Right lobe of liver (tissue), 6 donors: Measurements from ENCODE around the gene FADS3. TPM values are rescaled to one million over a fixed set of nuclear protein-coding genes. Genes with fewer than 3 reads are reported as not detected.

Source experiments
- ATAC-seq, 4 donors: fragments of 200-7000 bp; cut with Tn5 transposase; one replicate each; pipeline ENCODE4 v1.9.1; 2020; ENCODE audit warnings: mild to moderate bottlenecking in 4 of 4, moderate library complexity in 4 of 4
- DNase-seq, 3 donors: peaks; one replicate each; pipeline ENCODE4 v3.0.0-alpha.2; 2020
- H3K27ac ChIP-seq, 3 donors: fragments of 200-600 bp; one replicate each; pipeline ENCODE4 v1.8.0; 2022
- H3K27me3 ChIP-seq, 2 donors: fragments of 200-600 bp; one replicate each; pipeline ENCODE4 v1.8.0; 2022
- H3K36me3 ChIP-seq, 4 donors: fragments of 200-600 bp; sonication (generic) in 1 of 4; one replicate each; pipeline versions ENCODE4 v1.5.1 to v1.8.0; 2017 to 2022; ENCODE audit warnings: control low read depth in 1 of 4
- H3K4me1 ChIP-seq, 4 donors: fragments of 200-600 bp; sonication (generic) in 1 of 4; one replicate each; pipeline versions ENCODE4 v1.5.1 to v1.8.0; 2017 to 2022; ENCODE audit warnings: control low read depth in 1 of 4
- H3K4me3 ChIP-seq, 3 donors: fragments of 200-600 bp; one replicate each; pipeline ENCODE4 v1.8.0; 2022
- H3K9me3 ChIP-seq, 4 donors: fragments of 200-600 bp; sonication (generic) in 1 of 4; one replicate each; pipeline versions ENCODE4 v1.5.1 to v1.8.0; 2017 to 2022; ENCODE audit warnings: control low read depth in 1 of 4
- CTCF ChIP-seq, 4 donors: fragments of 200-600 bp in 3 of 4; fragments of 450-650 bp in 1 of 4; IDR thresholded peaks; one replicate each; pipeline versions ENCODE4 v1.5.1 to v1.8.0; 2016 to 2022; ENCODE audit warnings: antibody characterized with exemption in 4 of 4, mild to moderate bottlenecking in 2 of 4
- POLR2A ChIP-seq: fragments of 450-650 bp; IDR thresholded peaks from one replicate; pipeline ENCODE4 v1.6.1; 2017; ENCODE audit warnings: antibody characterized with exemption, mild to moderate bottlenecking
- WGBS: methylation state at CpG from one replicate; pipeline ENCODE4 v1.1.6; 2018; ENCODE audit warnings: low coverage, low lambda C conversion rate; ENCODE audit not compliant: insufficient coverage; ENCODE audit errors: missing lambda C conversion rate; 5-methylcytosine and 5-hydroxymethylcytosine counted together
- intact Hi-C, 2 donors: fragments of 100-400 bp; cut with DNase I; formaldehyde crosslinking; loops; one replicate each; pipeline versions ENCODE4 v1.11.2 to v1.14.1; 2022
- total RNA-seq, 6 experiments: library from RNA; depleted of rRNA in 2 of 6; stranded (reverse); fragments of >200 nt in 2 of 6; fragmentation: NEBNext Ultra II Directional in 3 of 6; extraction: Animal tissue kit (Norgen Biotek cat#: 25700) in 3 of 6; gene quantifications; one replicate each; pipeline versions ENCODE4 v1.1.0 to v1.2.4, GENCODE V29; 2016 to 2023
- donor health status: DM: no; HTN: yes; CAD: no.
- donor health status: DM: no; HTN: no; CAD: no.
- donor health status: DM: no; HTN: no; CAD: no.
- donor health status: DM: no; HTN: yes; CAD: no.
- donor health status: DM: no; HTN: yes; CAD: no.

FADS3 gene
- total RNA-seq, 6 experiments from 2014 or later: 13.0 to 69.8 (median 22.7) TPM

DNA sequence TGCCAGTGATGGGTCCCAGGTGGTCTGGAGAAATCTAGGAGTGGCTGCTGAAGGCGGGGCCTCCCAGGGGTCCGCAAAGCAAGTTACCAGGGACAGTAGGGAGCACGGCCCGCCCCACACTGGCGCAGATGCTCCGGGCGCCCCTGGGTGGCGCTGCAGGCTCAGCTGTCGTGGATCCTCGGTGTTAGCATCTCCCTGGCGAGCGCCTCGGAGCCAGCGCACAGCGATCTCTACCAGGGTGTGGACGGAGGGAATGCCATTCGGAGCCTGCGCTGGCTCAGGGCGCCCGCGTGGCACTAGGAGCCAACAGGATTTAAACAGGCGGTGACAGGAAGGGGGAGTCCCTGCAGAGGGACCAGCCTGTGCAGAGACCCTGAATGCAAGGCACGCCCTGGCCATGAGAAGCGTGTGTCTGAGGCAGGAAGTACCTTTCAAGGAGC is 20.2 kb downstream of the FADS3 start:
- no peak for TF ChIP-seq POLR2A
- peak; percentile 68 to 80 (median 75) for TF ChIP-seq CTCF (IDR thresholded peaks at IDR 0.05)
- peak; percentile 64 to 77 (median 75) for DNase-seq
- no peaks in the 10 kb centered on the region for H3K36me3 ChIP-seq
- peak; percentile 82 to 94 (median 88) for ATAC-seq
- 14% methylated on average over 7 of the region's 24 CpGs for WGBS
- no peak overlapping the region for H3K27ac ChIP-seq
- no peaks in the 10 kb centered on the region for H3K4me1 ChIP-seq
- H3K9me3 ChIP-seq: no peaks in the 10 kb centered on the region
- no peak overlapping the region for H3K4me3 ChIP-seq
- intact Hi-C loops: no loop called here
- H3K27me3 ChIP-seq: no peaks in the 10 kb centered on the region

DNA sequence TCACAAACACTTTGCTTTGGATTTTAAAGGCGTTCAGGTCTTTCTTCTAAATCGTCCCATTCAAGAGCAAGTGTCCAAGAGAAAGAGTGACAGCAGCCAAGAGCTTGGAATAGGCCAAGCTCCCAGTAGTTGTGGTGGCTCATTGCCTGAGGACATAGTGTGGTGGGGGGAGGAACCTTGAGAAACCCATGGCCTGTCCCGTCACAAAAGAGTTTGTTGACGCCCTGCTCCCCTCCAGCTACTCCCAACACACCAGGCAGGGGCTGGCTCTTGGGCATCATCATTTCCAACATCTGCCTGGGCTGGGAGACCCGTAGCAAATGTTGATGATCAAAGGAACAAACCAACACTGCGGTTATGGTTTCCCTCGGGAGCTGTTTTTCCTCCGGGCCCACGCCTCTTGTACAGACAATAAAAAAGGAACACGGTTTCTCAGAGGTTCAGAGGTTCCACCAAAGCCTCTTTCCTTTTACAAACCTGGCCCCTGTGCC is 20.8 kb downstream of the FADS3 start:
- Histone ChIP-seq H3K27ac (no peak overlapping the region), H3K4me3 (no peak overlapping the region), H3K9me3 (no peaks in the 10 kb centered on the region), H3K27me3 (no peaks in the 10 kb centered on the region), H3K36me3 (no peaks in the 10 kb centered on the region), H3K4me1 (no peaks in the 10 kb centered on the region)
- WGBS: 52% methylated on average over 9 of the region's 10 CpGs
- no peak for TF ChIP-seq POLR2A
- no peak for TF ChIP-seq CTCF (IDR thresholded peaks at IDR 0.05)
- ATAC-seq: no peak
- intact Hi-C loops: no loop called here
- no peak for DNase-seq

DNA sequence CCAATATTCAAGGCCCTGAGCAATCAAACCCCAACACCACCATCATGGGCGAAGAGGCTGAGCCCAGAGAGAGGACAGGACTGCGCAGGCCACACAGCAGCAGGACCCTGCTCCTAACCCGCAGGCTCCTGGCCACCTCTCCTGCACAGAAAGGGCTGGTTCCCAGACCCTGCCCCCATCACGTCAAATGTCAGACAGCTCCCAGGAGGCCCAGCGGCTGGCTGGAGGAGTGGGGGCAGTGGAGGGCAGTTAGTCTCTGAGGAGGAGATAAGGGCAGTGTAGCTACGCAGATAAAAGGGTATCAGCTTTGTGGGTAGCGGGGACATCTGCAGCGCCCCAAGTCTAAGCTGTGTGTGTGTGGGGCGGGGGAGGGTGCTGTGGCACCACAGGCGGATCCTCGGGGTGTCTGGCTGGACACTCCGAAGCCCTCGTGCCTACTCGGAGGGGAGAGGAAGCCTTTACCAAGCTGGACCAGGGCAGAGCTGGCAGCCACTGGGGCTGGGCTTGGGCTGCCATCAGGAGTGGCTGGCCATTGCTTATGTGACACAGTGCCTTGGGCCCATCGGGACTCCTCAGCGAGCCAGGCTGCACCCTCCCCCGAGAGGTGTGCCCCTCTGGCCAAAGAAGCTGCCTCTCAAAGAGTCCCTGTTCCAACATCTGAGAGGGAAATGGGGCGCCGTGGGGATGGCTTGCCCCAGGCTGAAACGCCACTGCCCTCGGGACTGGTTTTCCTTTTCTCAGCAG is 21.5 kb downstream of the FADS3 start:
- DNase-seq (no peak), ATAC-seq (no peak)
- no peak for TF ChIP-seq CTCF (IDR thresholded peaks at IDR 0.05)
- no peak for TF ChIP-seq POLR2A
- H3K27me3 ChIP-seq: no peaks in the 10 kb centered on the region
- H3K27ac ChIP-seq: no peak overlapping the region
- no peaks in the 10 kb centered on the region for H3K4me1 ChIP-seq
- H3K9me3 ChIP-seq: no peaks in the 10 kb centered on the region
- WGBS: 43% methylated on average over 4 of the region's 21 CpGs
- H3K36me3 ChIP-seq: peaks cover 0 to 4% (median 0%) of the 10 kb centered on the region in 4 donors
- intact Hi-C loops: no loop called here
- no peak overlapping the region for H3K4me3 ChIP-seq

DNA sequence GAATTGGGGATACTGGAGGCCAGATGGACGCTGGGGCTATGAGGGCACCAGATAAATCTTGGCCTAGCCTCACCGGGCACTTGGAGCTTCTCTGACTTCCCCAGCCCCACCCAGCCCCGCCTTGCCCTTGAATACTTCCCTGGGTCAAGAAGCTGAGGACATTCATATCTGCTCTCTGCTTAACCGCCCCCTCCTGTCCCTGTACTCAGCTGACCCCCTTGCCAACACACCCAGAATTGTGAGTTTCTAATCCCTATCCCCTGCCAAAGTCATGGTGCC is 22.0 kb downstream of the FADS3 start:
- TF ChIP-seq POLR2A (no peak), CTCF (IDR thresholded peaks at IDR 0.05) (no peak)
- peaks cover 0 to 4% (median 0%) of the 10 kb centered on the region in 4 donors for H3K36me3 ChIP-seq
- H3K9me3 ChIP-seq: no peaks in the 10 kb centered on the region
- ATAC-seq: no peak
- no CpG with 5 or more reads among the region's 4 CpGs for WGBS
- H3K27me3 ChIP-seq: no peaks in the 10 kb centered on the region
- H3K27ac ChIP-seq: no peak overlapping the region
- no peak overlapping the region for H3K4me3 ChIP-seq
- DNase-seq: no peak
- no peaks in the 10 kb centered on the region for H3K4me1 ChIP-seq
- intact Hi-C loops: no loop called here
